Stimulated activated CD8-positive, alpha-beta memory T cell treated with anti-CD3 and anti-CD28 coated beads, Interleukin-15, amount 100 ng/mL, for 4 hours (primary cell): ENCODE results near the gene FOXC2.
"Not testable (repeated sequence)": the region's sequence is repeated elsewhere in the genome, so short reads cannot be mapped to it uniquely, and the experiment has no call there.

Source experiments
- DNase-seq, 2 donors: peaks; one replicate each; pipeline ENCODE4 v3.0.0-alpha.2; 2020; ENCODE audit warnings: low read depth in 2 of 2

Gene FOXC2

DNA sequence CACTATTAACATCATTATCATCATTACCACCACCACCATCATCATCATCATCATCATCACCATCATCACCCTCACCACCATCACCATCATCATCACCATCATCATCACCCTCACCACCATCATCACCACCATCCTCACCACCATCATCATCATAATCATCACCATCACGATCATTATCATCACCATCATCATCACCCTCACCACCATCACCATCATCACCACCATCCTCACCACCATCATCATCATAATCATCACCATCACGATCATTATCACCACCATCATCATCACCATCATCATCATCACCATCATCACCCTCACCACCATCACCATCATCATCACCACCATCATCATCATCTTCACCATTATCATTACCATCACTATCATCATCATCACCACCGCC, 21.3 kb downstream of the FOXC2 start:
- DNase-seq, result not testable (repeated sequence)

DNA sequence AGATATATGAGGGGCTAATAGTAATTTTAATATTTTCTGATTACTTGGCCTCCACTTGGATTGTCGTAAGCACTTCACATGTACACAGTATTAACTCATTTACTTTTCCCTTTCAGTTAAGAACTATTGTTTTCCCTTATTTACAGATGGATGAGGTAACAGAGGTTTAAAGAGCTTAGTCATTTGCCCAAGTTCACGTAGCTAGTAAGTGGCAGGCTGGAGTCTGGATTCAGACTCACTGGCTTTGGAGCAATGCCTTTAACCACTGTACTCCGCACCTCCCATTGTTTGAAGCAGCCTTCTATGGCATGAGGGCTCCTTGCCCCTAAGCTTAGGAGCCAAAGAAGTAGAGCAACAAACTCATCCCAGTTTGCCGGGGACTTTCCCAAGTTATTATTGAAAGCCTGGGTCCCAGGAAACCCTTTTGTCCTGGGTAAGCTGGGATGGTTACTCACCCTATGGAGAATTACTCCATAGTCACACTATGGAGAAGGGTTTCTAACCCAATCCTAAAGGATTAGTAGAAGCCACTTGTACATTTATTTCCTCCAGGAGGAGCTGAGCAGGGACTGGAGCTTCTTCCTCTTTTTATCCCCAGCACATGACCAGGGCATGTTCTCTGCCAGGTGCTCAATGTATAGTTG, 24.0 kb downstream of the FOXC2 start:
- no peak for DNase-seq

DNA sequence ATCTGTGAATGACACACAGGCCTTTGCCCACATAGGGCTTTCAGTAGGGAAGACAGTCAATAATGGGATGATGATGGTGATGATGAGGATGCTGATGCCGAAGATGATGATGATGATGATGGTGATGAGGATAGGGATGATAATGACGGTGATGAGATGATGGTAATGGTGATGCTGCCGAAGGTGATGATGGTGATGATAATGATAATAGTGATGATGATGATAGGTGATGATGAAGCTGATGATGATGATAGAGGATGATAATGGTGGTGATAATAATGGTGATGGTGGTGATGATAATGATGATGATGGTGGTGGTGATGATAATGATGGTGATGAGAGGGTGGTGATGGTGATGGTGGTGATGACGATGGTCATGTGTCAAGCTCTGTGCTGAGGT, 24.6 kb downstream of the FOXC2 start:
- no peak for DNase-seq

DNA sequence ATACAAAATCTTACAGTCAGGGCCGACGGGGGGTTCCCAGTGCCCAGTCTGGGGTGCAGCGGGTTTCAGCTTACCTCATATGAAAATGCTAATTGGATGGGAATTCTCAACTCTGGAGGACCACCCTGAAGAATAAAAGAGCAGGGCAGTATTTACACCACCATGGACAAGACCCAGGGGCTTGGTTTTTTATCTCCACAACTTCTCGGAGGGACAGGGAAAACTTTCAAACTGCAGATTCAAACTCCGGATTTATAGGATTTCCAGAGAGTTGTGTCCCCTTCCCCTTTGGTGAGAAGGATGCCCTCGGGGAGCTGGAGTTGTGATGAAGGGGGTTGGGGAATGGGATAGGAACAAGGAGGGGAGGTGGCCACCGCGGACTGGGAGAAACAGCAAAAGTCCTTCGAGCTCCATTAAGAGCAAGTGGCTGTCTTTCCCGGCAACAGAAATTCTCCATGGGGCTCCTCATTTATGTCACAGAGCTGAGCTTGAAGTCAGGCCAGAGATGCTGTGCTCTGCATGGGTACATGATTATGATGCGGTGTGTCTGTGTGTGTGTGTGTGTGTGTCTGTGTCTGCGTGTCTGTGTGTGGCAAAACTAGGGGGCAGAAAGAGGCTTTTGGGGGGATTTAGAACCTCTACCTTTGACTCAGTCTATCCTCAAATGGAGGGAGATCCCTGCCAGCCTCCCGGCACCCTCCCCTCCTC, 27.4 kb downstream of the FOXC2 start:
- DNase-seq, result no peak

DNA sequence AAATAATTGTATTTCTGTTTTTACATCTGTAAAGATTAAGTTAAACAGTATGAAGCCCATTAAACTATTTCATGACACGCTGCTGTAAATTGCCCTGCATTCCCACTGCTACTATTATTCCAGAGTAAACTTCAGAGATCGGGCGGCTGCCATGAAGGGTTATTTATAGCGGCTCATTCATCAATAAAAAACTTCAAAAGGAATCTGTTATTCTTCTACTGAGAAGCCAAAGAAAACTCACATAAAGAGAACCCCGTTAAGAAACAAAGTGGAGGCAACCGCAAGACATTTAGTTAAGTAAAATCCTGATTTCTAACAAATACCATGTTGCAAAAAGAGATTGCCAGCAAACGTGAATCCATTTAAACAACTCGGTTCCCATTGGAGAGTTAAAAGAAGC, 28.1 kb downstream of the FOXC2 start:
- no peak for DNase-seq

DNA sequence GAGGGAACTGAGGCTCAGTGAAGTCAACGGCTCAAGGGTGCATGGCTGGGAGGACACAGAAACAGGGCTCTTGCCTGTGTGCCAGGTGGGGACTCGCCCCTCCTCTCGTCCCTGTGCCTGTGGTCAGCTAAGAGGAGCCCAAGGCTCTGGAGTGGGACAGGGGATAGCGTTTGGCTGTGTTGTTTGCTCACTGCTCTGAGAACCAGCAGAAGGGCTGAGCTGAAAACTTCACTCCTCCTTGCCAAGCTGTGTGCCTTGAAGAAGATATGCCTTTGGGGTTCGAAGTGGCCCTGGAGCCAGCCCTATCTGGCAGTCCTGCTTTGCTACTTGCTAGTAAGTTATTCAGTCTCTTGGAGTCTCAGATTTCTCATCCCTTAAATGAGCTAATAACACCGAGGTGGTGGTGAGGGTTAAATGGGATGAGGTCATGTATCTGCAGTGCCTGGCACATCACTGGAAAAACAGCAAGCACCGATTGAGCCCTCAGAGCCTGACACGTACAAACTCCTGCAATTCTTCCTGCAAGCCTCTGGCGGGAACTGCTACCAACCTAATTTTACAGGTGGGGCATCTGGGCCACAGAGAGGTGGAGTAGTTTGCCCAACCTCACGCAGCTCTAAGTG, 29.5 kb downstream of the FOXC2 start:
- DNase-seq, result no peak

DNA sequence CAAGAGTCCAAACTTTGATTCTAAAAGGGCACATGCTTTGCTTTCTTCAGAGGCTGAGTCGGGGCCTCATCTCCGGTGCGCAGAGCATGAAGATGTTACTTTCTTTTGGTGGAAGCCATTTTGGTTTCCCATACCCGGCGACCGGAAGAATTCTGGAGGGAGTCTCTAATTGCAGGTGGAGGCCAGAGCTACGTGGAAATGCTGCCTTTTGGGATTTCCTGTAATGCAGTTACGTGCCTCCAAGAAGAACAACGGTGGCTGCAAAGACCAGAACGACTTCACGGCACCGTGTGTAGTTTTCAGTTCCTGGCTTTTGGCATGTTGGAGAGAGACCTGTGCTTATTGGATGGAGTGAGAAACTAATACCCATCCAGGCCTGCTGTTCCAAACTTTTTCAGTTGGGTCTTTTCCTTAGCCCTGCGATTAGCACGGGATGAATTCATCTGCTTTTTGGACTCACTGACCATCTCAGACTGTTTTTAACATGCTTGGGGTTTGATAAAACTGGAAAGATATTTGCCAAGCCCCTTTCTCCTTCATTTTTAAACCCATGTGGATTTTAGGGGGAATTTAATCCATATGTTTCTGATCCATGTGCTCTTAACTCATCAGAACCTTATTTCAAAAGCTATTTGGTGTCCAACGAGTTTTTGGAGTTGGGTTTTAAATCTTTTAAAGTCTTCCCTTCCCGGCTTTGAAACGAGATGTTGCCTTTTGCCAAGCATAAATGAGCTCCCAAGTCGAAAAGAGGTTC, 30.7 kb downstream of the FOXC2 start:
- DNase-seq, result no peak

DNA sequence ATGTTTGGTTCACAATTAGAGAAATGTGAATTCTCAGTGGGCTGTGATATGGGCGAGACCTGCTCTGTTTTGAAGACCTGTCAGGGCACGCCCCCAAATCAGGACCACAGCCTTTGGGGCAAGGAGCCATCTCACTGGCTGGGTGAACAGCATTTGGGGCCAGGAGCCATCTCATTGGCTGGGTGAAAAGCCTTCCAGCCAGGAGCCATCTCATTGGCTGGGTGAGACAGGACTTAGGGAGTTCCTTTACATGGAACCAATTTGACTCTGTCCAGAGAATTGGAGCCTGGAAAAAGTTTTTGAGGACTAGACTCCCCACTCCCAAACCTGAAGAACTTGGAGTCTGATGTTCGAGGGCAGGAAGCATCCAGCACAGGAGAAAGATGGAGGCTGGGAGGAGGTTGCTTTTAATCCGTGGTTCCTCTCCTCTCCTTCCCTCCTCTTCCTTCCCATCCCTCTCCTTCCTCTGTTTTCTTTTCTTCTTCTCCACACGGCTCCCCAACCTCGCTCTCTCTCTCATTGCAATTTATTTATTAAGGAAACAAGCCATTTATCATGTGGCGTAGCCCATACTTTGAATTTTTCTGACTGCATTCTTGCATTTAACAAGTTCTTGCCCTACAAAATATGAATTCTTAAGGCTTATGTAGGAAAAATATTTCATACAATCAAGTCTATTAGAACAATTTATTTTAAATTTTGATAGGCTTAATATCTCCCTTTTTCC, 31.4 kb downstream of the FOXC2 start:
- no peak for DNase-seq

DNA sequence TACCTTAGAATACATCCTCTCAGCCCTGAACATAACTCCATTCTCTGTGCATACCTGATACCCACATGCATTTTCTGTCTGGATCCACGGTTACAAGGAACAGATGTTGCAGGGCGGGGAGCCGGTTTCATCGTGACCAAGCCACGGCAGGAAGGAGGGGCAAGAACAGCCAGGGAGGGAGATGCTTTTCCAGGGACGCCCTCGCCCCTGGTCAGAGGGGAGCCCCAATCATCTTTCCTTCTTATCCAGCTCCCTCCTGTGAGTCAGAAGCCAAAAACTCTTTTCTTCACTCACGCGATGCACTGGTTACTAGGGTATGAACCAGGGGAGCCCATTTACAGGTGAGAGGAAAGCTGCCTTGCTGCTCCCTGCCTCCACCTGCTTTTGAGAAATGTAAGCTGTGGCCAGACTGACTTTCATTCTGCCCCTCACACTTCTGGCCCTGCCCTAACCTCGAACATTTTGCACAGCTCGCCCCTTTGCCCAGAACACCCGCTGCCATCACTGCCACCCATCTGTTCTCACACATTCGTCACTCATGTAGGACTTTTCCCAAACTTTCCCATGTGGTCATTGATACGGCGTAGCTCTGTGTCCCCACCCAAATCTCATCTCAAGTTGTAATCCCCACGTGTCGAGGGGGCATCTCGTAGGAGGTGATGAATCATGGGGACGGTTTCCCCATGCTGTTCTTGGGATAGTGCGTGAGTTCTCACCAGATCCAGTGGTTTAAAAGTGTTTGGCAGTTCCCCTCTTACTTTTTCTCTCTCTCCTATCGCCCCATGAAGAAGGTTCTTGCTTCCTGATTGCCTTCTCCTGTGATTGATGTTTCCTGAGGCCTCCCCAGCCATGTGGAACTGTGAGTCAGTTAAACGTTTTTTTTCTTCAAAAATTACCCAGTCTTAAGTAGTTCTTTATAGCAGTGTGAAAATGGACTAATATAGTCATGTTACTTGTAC, 32.3 kb downstream of the FOXC2 start:
- no peak for DNase-seq

DNA sequence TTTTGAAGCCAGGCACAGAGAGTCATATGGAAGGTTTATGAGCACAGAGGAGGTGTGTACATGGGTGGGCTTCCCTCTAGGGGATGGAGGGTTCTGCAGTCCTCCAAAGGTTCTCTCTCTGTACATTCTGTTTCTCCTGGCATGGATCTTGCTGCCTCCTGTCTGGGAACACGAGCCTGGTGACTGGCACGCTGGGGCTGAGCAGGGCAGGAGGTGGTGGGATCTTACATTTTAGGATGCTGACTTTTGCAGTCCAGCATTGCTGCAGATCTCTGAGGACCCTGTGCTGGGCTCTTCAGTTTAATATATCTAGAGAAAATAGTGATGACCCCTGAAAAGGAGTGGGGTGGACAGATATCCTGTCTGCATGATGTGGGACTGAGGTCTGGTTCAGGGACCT, 34.7 kb downstream of the FOXC2 start:
- no peak for DNase-seq

DNA sequence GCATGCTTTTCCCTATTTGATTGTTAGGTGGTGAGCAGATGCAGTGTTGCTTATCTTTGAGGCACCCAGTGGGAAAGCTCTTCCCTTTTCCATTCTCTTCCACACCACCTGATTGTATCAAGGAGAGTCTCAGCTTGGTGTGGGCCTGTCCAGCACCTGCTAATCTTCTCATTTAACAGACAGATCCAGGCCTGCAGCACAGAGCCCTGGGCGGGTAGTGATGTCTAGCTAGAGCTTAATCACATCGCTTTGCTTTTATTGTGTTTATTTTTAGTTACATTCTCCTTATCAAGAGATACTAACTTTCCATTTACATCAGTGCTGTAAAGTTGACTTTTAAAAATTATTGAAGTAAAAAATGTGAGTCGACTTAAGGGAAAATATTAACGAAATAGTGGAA, 35.9 kb downstream of the FOXC2 start:
- no peak for DNase-seq

DNA sequence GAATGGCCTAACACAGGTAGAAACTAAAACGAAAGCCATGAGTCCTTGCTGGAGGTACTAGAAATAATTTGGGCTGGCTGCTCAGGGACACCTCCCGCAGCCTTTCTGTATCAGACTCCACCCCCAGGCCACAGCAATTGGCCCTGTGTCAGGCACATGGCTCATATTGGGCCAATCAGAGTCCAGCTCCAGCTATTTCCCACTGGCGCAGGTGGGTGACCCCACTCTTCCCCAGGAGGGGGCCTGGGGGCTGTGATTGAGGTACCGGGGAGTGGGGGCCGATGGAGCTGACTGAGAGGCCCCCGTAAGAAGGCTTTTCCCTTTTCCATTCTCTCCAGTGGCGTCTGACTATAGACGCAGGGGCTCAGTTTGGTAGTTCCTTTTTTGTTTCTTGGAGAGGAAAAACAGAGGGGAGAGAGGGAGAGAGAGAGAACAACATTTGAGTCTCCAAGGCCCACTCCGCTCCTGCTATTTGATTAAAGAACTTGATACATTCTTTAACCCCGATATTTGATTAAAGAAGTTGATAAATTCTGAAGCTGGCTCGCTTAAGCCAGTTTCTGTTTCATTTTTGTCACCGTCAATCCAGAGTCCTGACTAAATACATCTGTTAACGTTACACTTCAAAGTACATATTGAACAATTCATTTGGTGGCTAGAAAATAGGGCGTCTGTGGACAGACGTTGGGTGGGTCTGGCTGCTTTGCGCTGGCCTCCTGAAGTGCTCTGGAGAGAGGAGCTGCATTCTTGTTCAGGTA, 38.0 kb downstream of the FOXC2 start:
- DNase-seq, result peak; percentile 2 to 24

DNA sequence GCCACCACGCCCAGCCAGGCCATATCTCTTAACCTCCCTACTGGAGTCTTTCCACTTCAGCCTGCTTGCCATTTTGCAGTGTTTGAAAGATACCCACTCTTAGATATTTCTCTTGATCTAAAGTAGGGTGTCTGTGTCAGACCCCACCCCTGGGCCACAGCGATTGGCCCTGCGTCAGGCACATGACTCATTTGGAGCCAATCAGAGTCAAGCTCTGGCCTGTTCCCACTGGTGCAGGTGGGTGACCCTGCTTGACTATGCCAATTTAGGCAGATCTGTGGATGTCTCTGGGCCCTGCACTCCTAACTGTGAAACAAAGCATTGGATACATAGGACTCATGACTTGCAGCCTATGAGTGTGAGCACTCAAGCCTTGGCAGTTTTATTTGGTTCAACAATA, 39.3 kb downstream of the FOXC2 start:
- no peak for DNase-seq

DNA sequence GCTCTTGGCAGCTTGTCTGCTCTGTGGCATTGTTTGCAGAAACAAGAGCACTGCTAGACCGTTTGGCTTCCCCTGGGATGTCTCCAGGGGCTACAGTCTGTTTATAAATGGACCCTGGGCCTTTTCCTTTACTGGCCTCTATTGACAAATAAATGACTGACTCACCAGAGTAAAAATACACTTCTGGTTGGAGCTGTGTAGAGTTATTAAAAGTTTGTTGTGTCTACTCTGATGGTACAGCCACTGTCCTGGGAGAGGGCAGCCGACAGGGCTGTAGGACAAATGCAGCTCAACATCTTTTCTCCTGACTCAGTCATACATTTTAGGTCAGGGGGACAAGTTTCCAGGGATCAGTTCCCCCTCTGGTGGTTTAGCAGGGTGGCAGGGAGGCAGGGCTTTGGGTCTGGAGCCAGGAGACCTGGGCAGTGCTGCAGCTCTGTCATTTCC, 41.7 kb downstream of the FOXC2 start:
- DNase-seq, result no peak

DNA sequence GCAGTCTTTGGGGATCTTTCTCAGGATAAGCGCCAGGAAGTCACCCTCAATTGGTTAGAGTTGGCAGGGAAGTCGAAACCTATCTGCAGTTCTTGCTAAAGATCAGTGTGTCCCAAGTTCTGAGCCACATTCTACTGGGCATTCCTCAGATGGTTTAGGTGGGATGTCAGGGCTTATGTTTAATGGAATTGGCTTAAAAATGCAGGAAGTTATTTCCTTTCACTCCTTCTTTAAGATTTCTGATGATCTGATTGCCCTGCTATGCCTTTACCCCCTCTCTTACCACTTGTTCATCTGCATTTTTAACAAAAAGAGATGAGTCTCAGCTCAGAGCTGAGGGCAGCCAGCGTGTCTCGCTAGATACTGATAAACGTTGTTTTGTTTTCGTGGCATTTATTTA, 42.5 kb downstream of the FOXC2 start:
- no peak for DNase-seq

DNA sequence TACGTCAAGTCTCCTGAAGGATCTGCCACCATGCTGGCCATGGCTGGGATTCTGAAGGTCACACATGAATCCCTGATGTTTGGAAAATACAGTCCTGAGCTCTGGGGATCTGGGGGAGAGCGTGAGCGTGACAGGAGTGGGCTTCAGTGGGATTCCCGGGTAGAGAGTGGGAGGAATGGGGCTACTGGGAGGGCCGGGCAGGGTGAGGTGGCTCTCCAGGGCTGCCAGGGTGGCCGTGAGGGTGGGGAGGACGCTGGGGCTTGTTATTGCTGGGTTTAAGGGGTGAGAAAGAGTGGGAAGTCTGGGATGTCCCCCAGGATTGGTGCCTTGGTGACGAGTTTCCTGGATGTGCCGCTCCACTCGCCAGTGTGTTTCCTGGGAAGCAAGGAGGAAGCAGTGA, 43.0 kb downstream of the FOXC2 start:
- DNase-seq, result no peak

DNA sequence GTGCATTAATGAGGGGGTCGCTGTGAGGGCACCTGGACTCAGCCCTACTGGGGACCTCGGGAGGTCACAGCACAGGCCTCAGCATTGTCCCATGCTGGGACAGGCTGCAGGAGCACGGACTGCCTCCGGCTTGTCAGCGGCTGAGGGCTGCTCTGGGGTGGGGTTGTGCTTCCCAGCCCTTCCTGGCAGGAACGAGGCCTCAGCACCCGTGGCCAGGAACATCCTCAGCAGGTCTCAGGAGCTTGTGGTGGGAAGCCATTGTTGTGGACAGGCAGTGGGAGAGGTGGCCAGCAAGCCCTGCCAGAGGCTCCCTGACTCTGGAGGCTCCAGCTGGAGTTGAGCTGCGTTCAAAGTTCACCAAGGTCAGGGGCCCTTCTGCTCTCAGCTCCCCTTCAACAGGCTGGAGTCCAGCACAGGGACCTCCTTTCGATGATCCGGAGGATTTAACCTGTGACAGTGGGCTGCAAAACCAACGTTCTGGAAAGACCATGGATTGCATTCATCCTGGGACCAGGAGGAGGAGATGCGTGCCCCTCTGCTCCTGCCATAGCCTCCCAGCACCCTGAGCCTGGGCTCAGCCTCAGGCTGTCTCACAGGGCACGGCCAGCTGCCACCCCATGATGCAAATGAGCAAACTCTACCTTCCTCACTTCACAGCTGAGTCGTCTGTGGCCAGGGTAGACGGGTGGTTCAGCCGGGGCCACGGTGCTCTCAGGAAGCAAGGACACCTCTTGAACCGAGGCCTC, 44.3 kb downstream of the FOXC2 start:
- DNase-seq, result no peak

DNA sequence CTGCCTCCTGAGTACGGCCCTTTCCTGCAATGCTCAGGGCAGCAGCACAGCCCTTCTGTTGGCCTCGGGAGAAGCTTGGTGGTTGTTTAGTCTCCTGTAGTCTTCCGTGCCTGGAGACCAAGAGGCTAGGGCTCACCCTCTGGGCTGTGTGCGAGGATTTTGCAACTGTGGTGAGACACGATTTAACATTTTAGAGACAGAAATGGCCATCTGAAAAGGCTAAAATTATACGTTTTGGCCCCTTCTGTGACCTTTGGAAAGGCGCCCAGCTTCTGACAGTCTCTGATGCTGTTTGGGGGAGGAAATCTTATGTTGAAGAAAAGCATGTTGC, 44.9 kb downstream of the FOXC2 start:
- DNase-seq, result no peak

DNA sequence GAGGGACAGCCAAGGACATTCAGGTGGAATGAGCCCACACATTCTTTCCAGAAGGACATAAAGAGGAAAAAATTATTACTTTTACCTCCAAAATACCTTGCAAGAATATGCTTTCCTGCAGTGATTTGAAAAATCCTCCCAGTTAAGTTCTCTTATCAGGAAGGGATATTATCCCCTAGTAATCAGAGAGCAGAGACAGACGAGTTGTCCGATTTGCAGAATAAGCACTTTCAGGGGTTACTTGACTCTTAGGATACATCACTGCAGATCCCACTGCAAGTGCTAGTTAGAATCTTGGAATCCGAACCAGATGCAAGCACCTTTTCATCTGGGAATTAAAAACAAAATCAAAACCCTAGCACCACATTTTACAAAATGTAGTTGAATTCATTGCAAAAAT, 45.3 kb downstream of the FOXC2 start:
- no peak for DNase-seq
